Measurements from ENCODE around the gene PER2. TPM values are rescaled to one million over a fixed set of nuclear protein-coding genes. Genes with fewer than 3 reads are reported as not detected.

The PER2 gene
- total RNA-seq, 2 experiments from 2014 or later: 33.8 to 38.2 TPM

GRCh38 chr2:238280083-238280825, 8.2 kb downstream of the PER2 start:
- ChIA-PET POLR2A (no interaction called here), CTCF (no interaction called here)
- Histone ChIP-seq H3K27me3 (ENCODE audit: control insufficient read depth in 1 of 2, insufficient read depth in 2 of 2, low read length in 2 of 2) (no peaks in the 10 kb centered on the region), H3K36me3 (ENCODE audit: insufficient read depth, low read length) (peaks cover 28% of the 10 kb centered on the region), H3K4me3 (ENCODE audit: low read length) (no peak overlapping the region), H3K4me1 (ENCODE audit: insufficient read depth, low read length) (peaks cover 12% of the 10 kb centered on the region), H3K27ac (ENCODE audit: low read depth in 1 of 2, low read length in 2 of 2) (no peak overlapping the region), H3K9me3 (ENCODE audit: control insufficient read depth in 1 of 2, insufficient read depth in 1 of 2, low read length in 2 of 2) (no peaks in the 10 kb centered on the region)
- DNase-seq (no peak), ATAC-seq (ENCODE audit: poor library complexity) (no peak)
- H3K36me3 Mint-ChIP-seq (ENCODE audit: low read depth): peaks cover 29% of the 10 kb centered on the region
- TF ChIP-seq CTCF (IDR thresholded peaks at IDR 0.05): no peak
- no peak overlapping the region for H3K4me3 Mint-ChIP-seq
- intact Hi-C loops (cut with DNase I, micrococcal nuclease): no loop called here
- H3K4me1 Mint-ChIP-seq (ENCODE audit: low read depth): peaks cover 29% of the 10 kb centered on the region
- H3K27ac Mint-ChIP-seq: no peak overlapping the region
- no peaks in the 10 kb centered on the region for H3K9me3 Mint-ChIP-seq
- no peaks in the 10 kb centered on the region for H3K27me3 Mint-ChIP-seq

GRCh38 chr2:238279324-238279682, 9.1 kb downstream of the PER2 start:
- Mint-ChIP-seq H3K27ac (no peak overlapping the region), H3K9me3 (no peaks in the 10 kb centered on the region), H3K4me3 (no peak overlapping the region), H3K27me3 (no peaks in the 10 kb centered on the region), H3K4me1 (ENCODE audit: low read depth) (peaks cover 29% of the 10 kb centered on the region), H3K36me3 (ENCODE audit: low read depth) (peaks cover 38% of the 10 kb centered on the region)
- ATAC-seq (ENCODE audit: poor library complexity) (no peak), DNase-seq (no peak)
- Histone ChIP-seq H3K4me1 (ENCODE audit: insufficient read depth, low read length) (peaks cover 12% of the 10 kb centered on the region), H3K36me3 (ENCODE audit: insufficient read depth, low read length) (peaks cover 37% of the 10 kb centered on the region), H3K27me3 (ENCODE audit: control insufficient read depth in 1 of 2, insufficient read depth in 2 of 2, low read length in 2 of 2) (no peaks in the 10 kb centered on the region), H3K4me3 (ENCODE audit: low read length) (no peak overlapping the region), H3K9me3 (ENCODE audit: control insufficient read depth in 1 of 2, insufficient read depth in 1 of 2, low read length in 2 of 2) (no peaks in the 10 kb centered on the region), H3K27ac (ENCODE audit: low read depth in 1 of 2, low read length in 2 of 2) (no peak overlapping the region)
- TF ChIP-seq CTCF (IDR thresholded peaks at IDR 0.05): no peak
- ChIA-PET CTCF (no interaction called here), POLR2A (no interaction called here)
- intact Hi-C loops (cut with DNase I, micrococcal nuclease): no loop called here

GRCh38 chr2:238278626-238279323, 9.6 kb downstream of the PER2 start:
- H3K4me1 ChIP-seq (ENCODE audit: insufficient read depth, low read length): peaks cover 10% of the 10 kb centered on the region
- POLR2A ChIA-PET: no interaction called here
- ATAC-seq (ENCODE audit: poor library complexity) (no peak), DNase-seq (no peak)
- TF ChIP-seq CTCF (IDR thresholded peaks at IDR 0.05): no peak
- H3K9me3 Mint-ChIP-seq: no peaks in the 10 kb centered on the region
- H3K4me1 Mint-ChIP-seq (ENCODE audit: low read depth): peaks cover 28% of the 10 kb centered on the region
- no peak overlapping the region for H3K4me3 Mint-ChIP-seq
- no peaks in the 10 kb centered on the region for H3K27me3 Mint-ChIP-seq
- H3K27me3 ChIP-seq (ENCODE audit: control insufficient read depth in 1 of 2, insufficient read depth in 2 of 2, low read length in 2 of 2): no peaks in the 10 kb centered on the region
- no peak overlapping the region for H3K27ac Mint-ChIP-seq
- H3K9me3 ChIP-seq (ENCODE audit: control insufficient read depth in 1 of 2, insufficient read depth in 1 of 2, low read length in 2 of 2): no peaks in the 10 kb centered on the region
- H3K4me3 ChIP-seq (ENCODE audit: low read length): no peak overlapping the region
- H3K36me3 ChIP-seq (ENCODE audit: insufficient read depth, low read length): peaks cover 42% of the 10 kb centered on the region
- CTCF ChIA-PET: no interaction called here
- H3K27ac ChIP-seq (ENCODE audit: low read depth in 1 of 2, low read length in 2 of 2): no peak overlapping the region
- peaks cover 43% of the 10 kb centered on the region for H3K36me3 Mint-ChIP-seq (ENCODE audit: low read depth)
- intact Hi-C loops (cut with DNase I, micrococcal nuclease): no loop called here

Data from CD4-positive, alpha-beta T cell (primary cell).